IPS DF 19.7 (cell line): ENCODE measurements around the gene RORB.

Experiments used
- DNase-seq: peaks from one replicate; pipeline ENCODE4 v3.0.0-alpha.2; 2013; ENCODE audit warnings: low read depth, low spot score

RORB gene

GRCh38 chr9:74496819-74497747 is at the start of gene RORB:
TSS of gene RORB (plus strand) at chr9:74497335. CDS start at chr9:74497977, 642 bp downstream.
- no peak for DNase-seq

- no peak for DNase-seq
These were observed 49.5 kb upstream of the RORB start for GRCh38 chr9:74447451-74448193.

GRCh38 chr9:74449060-74449459 is 48.1 kb upstream of the RORB start:
- no peak for DNase-seq

GRCh38 chr9:74458832-74459231 is 38.3 kb upstream of the RORB start:
- DNase-seq = no peak

- DNase-seq = no peak
These were observed 33.3 kb upstream of the RORB start for GRCh38 chr9:74463825-74464224.

GRCh38 chr9:74478606-74479005 is 18.5 kb upstream of the RORB start:
- DNase-seq = no peak

GRCh38 chr9:74479711-74480110 is 17.4 kb upstream of the RORB start:
- DNase-seq = no peak

- DNase-seq = no peak
These were observed 9.7 kb upstream of the RORB start for GRCh38 chr9:74487395-74487794.

- DNase-seq = no peak
These were observed 3.6 kb upstream of the RORB start for GRCh38 chr9:74493512-74493911.

- DNase-seq = no peak
These were observed 2.6 kb upstream of the RORB start for GRCh38 chr9:74494490-74494889.

- DNase-seq = no peak
These were observed 729 bp upstream of the RORB start for GRCh38 chr9:74496406-74496805.

- DNase-seq = no peak
These were observed 849 bp downstream of the RORB start for GRCh38 chr9:74497748-74498620.

- no peak for DNase-seq
These were observed 1.5 kb downstream of the RORB start for GRCh38 chr9:74498621-74499095.

GRCh38 chr9:74499111-74499601 is 2.0 kb downstream of the RORB start:
- DNase-seq = no peak

- no peak for DNase-seq
These were observed 2.8 kb downstream of the RORB start for GRCh38 chr9:74499770-74500583.

GRCh38 chr9:74500584-74500924 is 3.4 kb downstream of the RORB start:
- no peak for DNase-seq

GRCh38 chr9:74501570-74501969 is 4.4 kb downstream of the RORB start:
- no peak for DNase-seq

GRCh38 chr9:74503219-74503618 is 6.1 kb downstream of the RORB start:
- DNase-seq = no peak

GRCh38 chr9:74503666-74504065 is 6.5 kb downstream of the RORB start:
- DNase-seq = no peak

- DNase-seq = no peak
These were observed 14.2 kb downstream of the RORB start for GRCh38 chr9:74511333-74511732.

- DNase-seq = no peak
These were observed 15.3 kb downstream of the RORB start for GRCh38 chr9:74512416-74512815.
